ENCODE results near the gene SUSD2.

- TF ChIP-seq CTCF (IDR thresholded peaks at IDR 0.05; ENCODE audit: low read depth, low read length) (no peak), EZH2phosphoT487 (IDR thresholded peaks at IDR 0.05; ENCODE audit: low read depth) (no peak)
Observed at GRCh38 chr22:24176040-24176439, 5.2 kb upstream of the SUSD2 start.
